HL-60/S4 (cell line): ENCODE results near the gene WASHC2A.
"Not testable (repeated sequence)": the region's sequence is repeated elsewhere in the genome, so short reads cannot be mapped to it uniquely, and the experiment has no call there.

Experiments used
- in situ Hi-C: fragments of 300-500 bp; cut with MboI; formaldehyde crosslinking; loops from 2 replicates; pipeline ENCODE4 v1.14.3; 2022; ENCODE audit warnings: low sequenced_read_pairs

Gene WASHC2A

DNA sequence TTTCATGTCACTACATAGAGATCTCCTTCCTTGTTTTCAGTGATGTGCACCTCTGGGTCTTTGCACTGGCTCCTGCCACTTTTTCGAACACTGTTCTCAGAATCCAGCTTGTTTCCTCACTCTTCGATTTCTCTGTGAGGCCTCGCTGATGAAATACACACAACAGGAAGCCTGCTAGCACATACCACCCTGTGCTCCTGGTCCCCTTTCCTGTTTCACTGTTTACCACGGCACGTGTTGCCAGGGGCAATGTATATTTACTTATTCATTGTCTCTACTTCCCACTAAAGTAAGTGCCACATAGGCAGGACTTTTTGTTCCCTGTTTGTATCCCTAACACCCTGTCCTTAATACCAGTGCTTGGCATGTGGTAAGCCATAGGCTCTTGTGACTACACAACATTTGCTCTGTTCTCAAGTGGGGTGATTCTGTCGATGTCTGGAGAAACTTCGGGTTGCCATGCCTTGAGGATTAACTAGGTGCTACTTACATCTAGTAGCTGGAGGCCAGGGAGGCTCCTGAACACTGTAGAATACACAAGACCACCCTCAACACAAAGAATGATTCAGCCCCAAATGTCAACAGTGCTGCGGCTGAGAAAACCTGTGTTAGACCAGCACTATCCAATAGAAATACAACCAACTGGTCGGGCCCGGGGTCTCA, 75.9 kb downstream of the WASHC2A start:
- in situ Hi-C loops, result not testable (repeated sequence)

GRCh38 chr10:50145575-50145974, 77.8 kb downstream of the WASHC2A start:
- in situ Hi-C loops, result not testable (repeated sequence)

- in situ Hi-C loops, result no loop called here
These were observed 85.1 kb downstream of the WASHC2A start for GRCh38 chr10:50152792-50153272.

DNA sequence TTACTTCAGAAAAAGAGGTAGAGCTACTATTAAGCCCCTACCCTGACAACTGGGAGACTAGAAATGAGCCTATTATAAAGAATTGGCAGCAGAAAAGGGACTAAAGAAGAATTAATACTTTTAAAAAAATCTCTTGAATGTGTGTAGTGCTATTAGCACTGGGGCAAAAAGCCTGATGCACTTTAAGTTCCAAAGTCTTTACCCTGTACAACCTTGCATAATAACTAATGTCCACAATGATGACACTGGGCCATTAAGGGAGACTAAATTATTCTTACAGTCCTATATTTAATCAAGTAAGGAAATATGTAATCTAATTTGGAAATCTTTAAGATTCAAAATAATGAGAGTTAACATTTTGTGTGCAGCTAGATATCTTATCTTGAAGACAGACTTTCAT, 90.1 kb downstream of the WASHC2A start:
- in situ Hi-C loops, result not testable (repeated sequence)

GRCh38 chr10:50159856-50160255, 92.1 kb downstream of the WASHC2A start:
- in situ Hi-C loops, result not testable (repeated sequence)

DNA sequence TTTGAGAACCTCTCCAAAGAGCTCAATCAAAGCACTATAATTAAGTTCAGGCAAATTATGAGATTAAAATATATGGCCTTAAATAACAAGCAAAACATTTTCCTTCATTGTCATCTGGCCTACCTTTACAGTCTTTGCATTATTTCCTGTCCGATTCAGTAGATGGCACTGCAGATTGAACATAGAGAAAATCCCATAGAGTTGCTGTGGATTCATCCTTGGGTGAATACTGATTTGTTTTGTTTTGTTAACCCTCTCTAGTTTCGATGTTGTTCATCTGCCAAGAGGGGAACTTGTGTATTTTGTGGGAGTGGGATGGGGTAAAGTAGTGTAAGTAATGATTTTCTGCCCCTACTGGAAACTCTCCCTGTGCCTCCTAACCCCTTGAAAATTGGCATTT, 97.3 kb downstream of the WASHC2A start:
- in situ Hi-C loops, result not testable (repeated sequence)

- in situ Hi-C loops, result not testable (repeated sequence)
These were observed 100.1 kb downstream of the WASHC2A start for GRCh38 chr10:50167833-50168232.

DNA sequence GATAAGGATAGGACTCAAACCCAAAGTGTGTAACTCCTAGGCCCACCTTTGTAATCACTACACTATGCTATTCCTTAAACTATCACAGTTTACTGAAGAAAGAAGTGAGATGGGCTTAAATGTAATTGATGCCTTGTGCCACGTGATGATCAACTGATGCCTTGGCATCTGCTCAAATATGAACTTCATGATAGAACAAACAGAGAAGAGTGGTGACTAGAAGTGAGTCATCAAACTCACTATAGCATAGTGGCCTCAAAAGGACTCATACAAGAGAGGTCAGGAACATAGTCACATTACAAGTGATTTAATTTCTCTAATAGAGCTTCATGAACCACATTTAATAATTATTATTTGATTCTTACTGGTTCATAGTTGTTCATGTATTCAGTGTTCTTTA, 101.8 kb downstream of the WASHC2A start:
- in situ Hi-C loops, result not testable (repeated sequence)

DNA sequence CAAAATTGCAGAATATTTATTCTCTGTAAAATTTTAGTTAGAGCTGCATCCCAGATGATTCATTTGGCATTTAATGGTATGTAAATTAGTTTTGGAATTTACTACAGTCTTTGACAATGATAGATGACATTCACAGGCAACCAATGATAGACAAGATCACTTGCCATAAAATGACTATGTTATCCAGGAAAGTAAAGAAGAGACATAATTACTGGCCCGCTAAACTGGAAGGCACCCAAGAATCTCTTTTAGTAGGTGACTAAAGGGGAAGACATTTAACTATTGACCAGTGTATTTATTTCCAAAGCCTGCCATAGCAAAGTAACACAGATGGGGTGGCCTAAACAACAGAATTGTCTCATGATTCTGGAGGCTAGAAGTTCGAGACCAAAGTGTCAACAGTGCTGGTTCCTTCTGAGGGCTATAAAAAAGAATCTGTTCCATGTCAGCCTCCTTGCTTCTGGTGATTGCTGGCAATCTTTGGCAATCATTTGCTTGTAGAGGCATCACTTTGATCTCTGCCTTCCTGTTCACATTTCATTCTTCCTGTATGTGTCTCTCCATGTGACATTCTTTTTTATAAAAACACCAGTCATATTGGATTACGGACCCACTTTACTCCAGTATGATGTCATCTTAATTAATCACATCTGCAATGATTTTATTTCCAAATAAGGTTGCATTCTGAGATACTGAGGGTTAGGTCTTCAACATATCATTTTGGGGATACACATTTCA, 107.2 kb downstream of the WASHC2A start:
- in situ Hi-C loops, result not testable (repeated sequence)
